HG03175 (cell line): ENCODE data around the gene MGAT4C.

ENCODE experiments used
- ATAC-seq: cut with Tn5 transposase; IDR thresholded peaks from one replicate; pipeline ENCODE4 v1.9.1; 2021; ENCODE audit warnings: mild to moderate bottlenecking, moderate library complexity; ENCODE audit not compliant: unreplicated experiment

The MGAT4C gene

DNA sequence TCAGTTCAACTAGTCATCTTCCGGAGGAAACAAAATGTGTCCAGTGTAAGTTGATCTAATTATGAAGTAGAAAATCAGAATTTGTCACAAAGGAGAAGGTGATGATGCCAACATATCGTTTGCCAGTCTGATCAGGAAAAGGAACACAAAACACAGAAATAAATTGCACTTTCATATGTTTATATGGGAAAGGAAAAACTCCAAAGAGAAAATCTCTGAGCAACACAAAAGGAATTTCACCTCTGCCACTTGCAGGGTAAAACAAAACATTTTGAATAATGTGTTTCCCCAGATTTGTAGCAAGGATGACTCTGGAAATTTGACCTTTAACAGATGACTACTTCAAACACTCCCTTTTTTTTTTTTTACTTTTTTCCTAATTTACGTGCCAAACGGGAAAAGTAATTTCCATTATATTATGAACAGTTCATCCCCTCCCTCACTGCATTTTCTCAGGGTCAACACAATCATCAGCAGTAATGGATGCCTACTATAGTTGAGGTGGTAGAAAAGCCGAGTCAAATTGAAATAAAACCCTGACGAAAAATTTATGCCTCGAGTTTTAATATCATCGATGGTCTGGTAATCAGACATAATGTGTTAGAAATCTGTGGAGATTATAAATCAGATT lies 25.6 kb downstream of the MGAT4C start:
- no peak for ATAC-seq

DNA sequence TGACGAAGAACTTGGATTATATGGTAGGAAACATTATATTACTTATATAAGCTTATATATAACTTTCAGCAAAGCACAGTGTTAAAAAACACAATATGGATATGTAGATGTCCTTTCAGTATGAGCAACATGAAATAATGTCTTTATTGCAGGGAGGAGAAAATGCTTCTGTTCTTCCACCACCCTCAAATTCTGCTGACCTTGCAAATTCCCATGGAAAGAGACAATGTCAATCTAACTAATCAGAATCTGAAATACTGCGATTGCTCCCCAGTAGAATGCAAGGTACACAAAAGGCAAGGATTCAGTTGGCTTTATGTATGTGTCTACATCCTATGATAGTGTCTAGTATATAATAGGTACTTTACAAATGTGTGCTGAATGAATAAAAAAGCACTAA lies 26.4 kb downstream of the MGAT4C start:
- no peak for ATAC-seq

DNA sequence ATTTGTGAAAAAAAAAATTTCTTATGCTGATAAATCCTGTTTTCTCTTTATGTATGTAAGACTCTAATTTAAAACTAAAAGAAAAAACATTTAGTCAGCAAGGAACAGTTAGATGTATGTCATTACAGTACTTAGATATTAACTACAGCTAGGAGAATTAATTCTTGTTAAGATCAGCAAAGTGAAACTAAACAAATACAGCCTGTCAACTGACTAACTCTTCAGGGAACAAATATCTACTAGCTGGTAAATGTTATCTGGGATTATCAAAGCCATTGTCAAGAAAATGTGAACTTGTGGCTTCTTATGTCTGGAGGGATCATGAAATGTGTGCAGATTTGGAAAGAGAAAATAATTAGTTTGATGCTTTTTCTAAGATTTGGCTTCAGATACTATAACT lies 27.5 kb downstream of the MGAT4C start:
- ATAC-seq: no peak

DNA sequence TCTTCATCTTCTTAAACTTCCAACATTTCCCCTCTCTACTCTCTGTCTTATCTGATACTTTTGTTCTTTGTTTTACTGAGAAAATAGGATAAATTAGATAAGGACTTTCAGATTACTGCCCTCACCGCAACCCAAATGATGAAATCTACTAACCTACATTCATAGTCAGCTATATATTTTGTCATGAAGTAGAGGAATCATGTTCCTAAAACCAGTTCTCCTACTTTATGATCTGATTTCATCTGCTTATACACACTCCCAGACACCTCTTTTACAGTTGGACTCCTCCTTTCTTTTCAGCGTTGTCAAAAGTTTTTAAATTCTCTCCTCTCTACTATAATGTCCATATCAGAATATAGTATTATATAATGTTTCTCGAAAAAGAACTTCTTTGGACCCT lies 29.7 kb downstream of the MGAT4C start:
- ATAC-seq: no peak

DNA sequence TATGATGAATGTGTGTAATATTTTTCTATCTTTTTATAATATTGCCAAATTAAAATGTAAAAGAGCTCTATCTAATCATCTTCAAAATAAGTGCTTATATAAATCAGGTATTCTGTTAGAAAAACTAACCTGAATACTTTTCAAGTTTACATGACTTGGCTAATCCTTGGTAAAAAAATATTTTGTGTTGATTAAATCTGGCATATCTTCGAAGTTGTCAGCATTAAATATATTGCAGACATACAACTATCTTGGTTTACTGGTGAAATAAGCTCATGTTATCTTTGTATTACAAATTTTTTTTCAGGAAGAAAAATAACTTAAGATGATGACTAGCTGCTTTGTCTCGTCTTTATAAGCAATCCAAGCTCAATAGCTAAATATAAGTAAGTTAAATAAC lies 39.6 kb downstream of the MGAT4C start:
- no peak for ATAC-seq

DNA sequence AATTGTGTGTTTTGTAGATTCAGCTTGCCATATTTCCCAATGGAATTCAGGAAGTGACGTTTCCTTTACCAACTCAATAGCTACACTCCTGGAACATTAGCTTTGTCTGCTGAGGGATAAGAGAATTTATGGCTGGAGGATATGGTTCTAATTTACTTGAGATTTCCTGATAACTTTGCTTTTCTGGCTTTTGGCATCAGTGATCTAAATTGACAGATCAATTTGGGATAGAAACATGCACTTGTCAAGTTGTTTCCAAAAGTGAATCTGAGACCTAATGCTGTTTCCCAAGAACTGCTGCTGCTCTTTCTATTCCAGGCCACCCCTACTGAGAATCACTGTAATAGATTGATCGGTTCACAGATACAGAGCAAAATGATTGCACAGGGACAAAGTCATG lies 43.2 kb downstream of the MGAT4C start:
- no peak for ATAC-seq

DNA sequence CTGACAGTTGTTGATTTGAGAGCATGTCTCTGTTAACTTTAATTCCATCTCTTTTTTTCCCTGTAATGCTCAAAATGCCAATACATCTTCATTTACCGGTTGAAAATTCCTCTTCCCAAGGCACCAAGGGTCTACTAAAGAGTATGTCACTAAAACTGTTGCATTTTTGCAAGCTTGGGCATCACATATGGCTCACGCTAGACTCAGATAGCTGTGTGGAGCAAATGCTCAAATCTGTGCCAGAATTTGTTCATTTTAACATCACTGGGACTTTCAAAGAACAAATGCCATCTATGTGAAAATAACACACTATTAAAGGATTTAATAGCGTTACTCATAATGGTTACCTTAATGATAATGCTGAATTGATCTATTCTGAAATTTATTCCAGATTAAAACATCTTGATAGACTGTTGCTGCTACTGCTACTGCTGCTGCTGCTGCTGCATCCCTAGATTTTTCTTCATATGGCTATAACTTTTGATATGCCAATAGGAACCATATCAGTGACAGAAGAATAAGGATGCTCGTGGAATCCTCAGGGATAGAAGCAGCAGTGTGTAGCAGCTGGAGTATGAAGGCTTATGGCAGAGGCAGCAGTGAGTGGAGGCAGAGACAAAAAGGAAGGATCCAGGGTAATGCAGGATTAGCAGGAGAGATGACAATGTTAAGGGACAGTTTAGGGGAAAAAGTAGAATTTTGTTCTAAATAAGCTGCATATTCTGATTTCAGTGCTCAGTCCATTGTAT lies 57.3 kb downstream of the MGAT4C start:
- ATAC-seq: no peak

DNA sequence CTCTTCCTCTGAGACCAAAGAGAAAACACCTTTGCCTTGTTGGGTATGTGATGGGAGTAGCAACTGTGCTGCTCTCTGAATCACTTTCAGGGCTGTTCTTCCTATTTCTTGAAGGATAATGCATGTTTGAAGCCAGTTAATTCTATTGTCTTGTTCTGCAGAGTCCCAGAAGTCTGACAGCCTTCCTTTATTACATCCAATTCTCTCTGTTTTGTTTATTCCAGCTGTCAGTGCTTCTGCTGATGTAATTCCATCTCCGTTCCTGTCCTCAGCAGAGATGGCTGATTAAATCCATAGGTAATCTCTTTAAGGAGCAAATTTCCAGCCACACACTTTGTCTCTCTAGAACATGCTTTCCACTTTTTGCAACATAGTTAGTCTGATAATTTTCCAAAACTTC lies 59.7 kb downstream of the MGAT4C start:
- ATAC-seq: no peak

DNA sequence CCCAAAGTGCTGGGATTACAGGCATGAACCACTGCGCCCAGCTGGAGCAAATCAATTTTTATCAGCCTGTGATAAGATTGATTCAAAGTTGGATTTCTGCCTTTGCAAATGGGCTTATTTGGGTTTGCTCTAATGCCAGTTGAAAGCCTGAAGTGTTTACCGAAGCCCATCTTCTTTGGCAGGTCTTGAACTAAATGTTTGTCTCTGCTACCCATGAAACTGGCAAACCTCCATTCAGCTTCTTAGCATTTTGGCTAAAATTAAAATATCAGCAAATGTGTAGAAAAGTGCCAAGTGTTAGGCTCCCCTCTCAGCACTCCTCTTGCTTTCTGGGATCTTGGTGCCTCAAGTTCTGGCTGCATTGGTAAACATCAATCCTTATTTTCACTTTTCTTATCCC lies 61.5 kb downstream of the MGAT4C start:
- no peak for ATAC-seq

DNA sequence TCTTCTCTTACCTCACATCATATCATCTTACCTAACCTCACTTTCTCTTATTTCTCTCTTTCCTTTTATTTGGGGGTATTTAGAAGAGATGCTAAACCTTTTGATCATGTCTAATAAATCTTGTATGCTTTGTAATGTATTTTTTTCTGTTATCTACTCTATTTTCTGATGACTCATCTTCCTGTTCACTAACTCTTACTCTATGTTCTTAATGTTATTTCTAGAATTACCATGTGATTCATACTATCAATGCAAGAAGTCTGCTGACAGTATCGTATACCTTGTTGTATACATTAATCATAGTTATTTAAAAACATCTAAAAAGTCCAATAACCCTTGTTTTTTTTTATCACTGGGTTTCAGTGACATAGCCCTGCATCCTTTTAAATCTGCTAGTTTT lies 62.3 kb downstream of the MGAT4C start:
- ATAC-seq: no peak

DNA sequence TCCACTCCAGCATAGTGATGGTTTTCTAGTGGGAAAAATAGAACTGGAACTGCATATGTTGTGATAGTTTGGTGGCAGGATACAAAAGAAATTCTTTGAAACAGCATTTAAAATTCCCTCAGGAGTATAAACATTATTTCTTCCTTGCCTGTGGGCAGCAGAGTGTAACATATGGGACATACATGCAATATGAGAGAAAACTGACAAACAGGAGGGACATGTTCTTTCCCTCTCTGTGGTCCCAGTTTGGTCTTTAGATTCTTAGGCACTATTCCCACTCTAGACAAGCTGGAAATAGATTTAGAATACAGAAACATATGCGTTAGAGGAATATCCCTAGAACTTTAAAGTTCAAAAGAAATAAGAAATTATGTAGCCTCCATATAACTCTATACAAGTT lies 68.0 kb downstream of the MGAT4C start:
- no peak for ATAC-seq

DNA sequence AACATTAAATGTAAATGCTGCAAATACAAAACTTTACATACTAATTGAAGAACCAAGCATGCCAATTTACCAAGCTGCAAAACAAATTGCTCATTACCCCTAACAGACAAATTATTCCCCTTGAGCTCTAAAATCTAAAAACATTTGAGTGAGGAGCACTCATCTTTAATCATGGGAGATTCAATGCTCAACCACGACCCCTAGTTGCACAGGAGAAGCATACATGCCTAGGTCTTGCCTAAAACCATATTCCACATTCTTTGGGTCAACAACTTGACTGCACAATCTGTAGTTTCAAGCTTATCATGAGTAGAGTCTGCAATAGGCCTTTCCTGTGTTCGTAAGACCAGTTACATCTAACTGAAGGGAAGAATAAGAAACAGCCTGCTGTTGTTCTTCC lies 69.7 kb downstream of the MGAT4C start:
- no peak for ATAC-seq

DNA sequence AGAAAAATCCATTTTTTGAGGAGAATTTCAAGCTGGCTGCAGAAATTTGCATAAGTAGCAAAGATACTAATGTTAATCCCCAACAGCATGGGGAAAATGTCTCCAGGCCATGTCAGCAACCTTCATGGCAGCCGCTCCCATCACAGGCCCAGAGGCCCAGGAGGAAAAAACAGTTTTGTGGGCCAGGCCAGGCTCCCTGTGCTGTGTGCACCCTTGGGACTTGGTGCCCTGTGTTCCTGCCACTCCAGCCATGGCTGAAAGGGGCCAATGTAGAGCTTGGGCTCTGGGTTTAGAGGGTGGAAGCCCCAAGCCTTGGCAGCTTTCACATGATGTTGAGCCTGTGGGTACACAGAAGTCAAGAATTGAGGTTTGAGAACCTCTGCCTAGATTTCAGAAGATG lies 76.3 kb downstream of the MGAT4C start:
- ATAC-seq: no peak

DNA sequence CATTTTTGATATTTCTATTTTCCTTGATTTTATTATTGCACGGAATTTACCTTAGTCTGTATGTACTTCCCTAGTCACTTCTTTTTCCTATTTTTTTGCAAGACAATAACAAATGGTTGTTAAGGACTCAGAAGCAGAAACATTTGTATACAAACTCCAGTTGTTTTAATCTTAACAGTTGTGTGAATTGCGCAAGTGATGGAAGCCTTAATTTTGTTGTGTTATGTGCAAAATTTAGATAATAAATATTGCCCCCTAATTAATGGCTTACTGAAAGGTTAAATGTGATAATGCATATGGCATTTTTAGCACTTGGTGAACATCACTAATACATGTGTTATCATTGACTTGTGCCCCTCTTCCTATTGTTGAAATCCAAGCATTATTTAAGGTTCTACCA lies 82.0 kb downstream of the MGAT4C start:
- no peak for ATAC-seq

DNA sequence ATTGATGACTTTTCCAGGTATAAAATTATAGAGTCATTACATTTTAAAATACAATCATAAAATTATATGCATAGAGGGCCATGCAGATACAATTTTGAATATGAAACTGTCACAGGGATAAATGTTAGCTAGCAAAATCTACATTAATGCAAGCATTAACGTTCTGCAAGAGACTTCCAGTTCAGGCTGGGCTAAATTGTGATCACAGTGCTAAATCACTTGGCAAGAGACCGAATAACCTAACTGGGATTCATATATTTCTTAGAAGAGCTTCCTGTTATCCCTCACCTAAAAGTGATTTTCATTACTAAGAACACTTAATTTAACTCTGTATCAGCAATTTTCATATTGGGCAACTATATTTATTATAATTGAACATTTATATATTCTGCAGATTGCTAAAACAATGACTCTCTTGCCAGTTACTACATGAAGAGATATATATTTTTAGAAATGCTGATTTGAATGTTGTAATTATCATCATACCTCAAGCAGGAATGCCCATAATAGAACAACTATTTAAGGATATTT lies 83.2 kb downstream of the MGAT4C start:
- ATAC-seq: no peak

DNA sequence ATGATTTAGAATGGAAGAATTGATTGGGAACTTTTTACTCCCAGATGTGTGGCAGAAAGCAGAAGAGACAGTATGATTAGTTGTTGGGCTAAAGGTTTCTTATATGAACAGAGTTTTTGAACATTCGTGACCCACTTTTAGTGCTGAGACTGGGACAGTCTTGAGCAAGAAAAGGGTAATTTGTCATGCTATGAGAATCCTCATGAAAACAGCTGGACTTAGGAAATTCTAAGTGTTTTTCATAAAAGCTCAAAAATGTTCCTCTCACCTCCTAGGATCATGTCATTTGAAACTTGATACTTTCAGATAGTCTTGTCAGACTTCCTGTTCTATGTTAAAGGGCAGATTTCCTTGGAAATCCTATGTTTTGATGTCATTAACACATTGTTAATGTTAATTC lies 86.1 kb downstream of the MGAT4C start:
- ATAC-seq: no peak

DNA sequence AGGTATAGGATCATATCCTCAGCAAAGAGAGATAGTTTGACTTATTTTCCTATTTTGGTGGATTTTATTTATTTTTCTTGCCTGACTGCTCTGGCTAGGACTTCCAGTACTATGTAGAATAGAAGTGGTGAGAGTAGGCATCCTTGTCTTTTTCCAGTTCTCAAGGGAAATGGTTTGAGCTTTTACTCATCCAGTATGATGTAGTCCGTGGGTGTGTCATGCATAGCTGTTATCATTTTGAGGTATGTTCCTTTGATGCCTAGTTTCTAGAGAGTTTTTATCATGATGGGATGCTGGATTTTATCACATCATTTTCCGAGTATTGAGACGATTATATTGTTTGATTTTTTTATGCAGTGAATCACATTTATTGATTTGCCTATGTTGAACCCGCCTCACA lies 97.2 kb downstream of the MGAT4C start:
- no peak for ATAC-seq

DNA sequence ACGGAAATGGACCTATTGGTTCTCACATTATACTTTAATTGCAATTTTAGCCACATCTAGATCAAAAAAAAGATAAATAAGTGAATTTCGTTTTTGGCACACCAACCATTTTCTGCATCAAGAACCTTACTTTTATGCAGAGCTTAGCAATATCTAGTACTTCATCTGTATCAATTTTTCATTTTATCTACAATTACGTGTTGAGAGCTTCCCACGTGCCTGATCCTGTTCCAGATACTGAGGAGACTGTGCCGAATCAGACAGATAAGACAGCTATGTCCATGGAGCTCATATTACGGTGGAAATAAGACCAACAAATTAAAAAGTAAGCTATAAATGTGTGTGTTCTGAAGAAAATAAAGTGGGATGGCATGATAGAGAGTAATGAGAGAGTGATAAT lies 101.6 kb downstream of the MGAT4C start:
- ATAC-seq: no peak

DNA sequence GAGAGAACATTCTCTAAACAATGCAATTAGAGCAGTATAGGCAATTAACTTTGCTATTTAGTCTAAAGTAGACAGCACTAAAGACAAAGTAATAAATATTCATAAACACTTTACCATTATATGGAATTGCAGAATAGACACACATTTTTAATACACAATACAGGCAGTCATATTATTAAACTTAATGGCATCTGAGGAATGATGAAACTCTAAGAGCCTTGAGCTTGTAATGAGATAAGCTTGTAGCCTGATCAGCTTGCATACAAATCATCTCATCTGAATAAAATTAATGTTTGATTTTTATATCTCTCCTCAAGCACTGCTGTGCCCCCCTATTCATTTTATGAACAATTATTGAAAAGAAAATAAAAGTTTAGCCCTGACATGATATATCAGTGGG lies 107.6 kb downstream of the MGAT4C start:
- ATAC-seq: no peak

DNA sequence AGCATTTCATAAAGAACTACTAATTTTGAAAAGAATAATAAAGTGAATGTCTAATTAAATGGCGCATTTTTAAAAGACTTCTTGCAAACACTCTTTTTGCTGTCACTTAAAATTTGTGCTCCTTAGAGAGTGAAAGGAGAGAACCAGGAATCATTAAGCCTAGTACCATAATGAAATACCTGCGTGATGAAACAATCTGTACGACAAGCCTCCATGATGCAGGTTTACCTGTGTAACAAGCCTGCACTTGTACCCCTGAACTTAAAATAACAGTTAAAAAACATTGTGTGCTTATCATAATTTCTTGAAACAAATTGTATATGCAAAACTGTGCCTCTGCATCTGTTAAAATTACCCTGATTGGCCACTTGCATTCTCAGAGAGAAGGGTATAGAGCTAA lies 108.1 kb downstream of the MGAT4C start:
- no peak for ATAC-seq

DNA sequence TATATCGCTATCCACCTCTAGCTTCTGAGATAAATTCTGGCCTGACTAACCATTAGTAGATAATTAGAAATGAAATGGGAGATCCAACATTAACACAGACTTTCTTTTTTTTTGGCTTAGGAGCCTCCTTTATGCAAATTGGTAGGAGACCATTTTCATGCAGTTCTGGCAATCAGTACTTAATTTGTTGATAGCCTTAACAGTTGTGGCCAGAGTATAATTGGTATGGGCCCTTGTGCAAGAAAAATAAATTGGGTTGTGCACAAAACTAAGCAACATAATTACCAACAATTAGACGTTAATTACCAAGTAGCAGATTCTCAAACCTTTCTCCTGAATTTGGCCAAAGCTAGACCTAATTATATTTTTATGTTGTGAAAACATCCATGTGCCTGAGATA lies 111.0 kb downstream of the MGAT4C start:
- no peak for ATAC-seq

DNA sequence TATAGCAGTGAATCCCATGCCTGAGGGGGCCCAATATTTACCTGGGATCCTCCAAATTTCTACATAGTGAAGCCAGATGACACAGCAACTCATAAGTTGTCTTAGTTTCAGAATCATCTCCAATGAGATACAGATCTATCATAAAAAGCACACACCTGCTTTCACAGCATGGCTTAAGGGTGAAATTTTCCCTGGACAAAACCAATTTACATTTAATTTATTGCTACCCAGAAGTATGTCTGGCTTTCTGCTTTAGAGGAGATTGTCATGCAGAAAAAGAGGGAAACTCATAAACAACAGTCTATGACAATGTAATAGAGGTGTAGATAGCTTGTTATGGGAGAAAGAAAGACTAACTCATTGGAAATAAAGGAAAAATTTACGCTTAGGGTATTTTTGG lies 113.0 kb downstream of the MGAT4C start:
- ATAC-seq: no peak

DNA sequence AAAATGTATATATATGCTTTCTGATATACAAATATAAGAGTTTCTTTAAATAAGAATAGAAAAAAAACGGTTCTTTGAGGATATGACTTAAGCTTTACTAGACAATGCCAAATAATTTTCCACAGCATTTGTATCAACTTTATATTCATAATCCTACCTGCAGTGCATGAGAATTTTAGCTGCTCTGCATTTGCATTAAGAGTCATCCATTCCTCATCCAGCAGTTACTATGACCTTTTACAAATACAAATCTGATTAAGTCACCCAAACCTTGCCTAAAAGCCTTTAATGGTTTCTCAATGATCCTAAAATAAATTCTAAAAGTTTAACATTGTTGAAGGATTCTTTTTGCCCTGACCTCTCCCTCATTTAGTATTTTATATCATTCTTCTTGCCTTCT lies 116.5 kb downstream of the MGAT4C start:
- no peak for ATAC-seq
